Mesenchymal stem cell (in vitro differentiated cells and primary cell): ENCODE results near the gene ING3.

Experiments
- DNase-seq: peaks from one replicate; pipeline ENCODE4 v3.0.0-alpha.2; 2013
- H2AFZ ChIP-seq: one replicate; pipeline ENCODE4 v1.6.1; 2013; ENCODE audit warnings: low read depth, mild to moderate bottlenecking, control low read depth, inconsistent platforms, low read length, moderate library complexity
- H2AK5ac ChIP-seq: 2 replicates; pipeline ENCODE4 v1.6.1; 2013; ENCODE audit warnings: low read length, moderate library complexity, mild to moderate bottlenecking, inconsistent platforms; ENCODE audit not compliant: severe bottlenecking
- H2BK120ac ChIP-seq: one replicate; pipeline ENCODE4 v1.6.1; 2013; ENCODE audit warnings: low read depth, mild to moderate bottlenecking, inconsistent platforms, low read length, moderate library complexity
- H2BK12ac ChIP-seq, 2 experiments: one replicate each; pipeline ENCODE4 v1.6.1; 2013; ENCODE audit warnings: inconsistent platforms in 2 of 2, low read length in 2 of 2, mild to moderate bottlenecking in 2 of 2, moderate library complexity in 2 of 2, control low read depth in 1 of 2
- H2BK15ac ChIP-seq: one replicate; pipeline ENCODE4 v1.6.1; 2013; ENCODE audit warnings: mild to moderate bottlenecking, low read depth, inconsistent platforms; ENCODE audit not compliant: poor library complexity, severe bottlenecking
- H2BK5ac ChIP-seq: 2 replicates; pipeline ENCODE4 v1.6.1; 2013; ENCODE audit warnings: low read depth, mild to moderate bottlenecking, low read length, control low read depth, inconsistent platforms; ENCODE audit not compliant: poor library complexity, severe bottlenecking
- H3K14ac ChIP-seq, 2 experiments: one replicate each; pipeline ENCODE4 v1.6.1; 2013; ENCODE audit warnings: inconsistent platforms in 2 of 2, low read length in 2 of 2, control low read depth in 1 of 2, mild to moderate bottlenecking in 1 of 2, moderate library complexity in 1 of 2
- H3K18ac ChIP-seq, 2 experiments: one replicate each; pipeline ENCODE4 v1.6.1; 2013; ENCODE audit warnings: inconsistent platforms in 2 of 2, low read length in 2 of 2, control low read depth in 1 of 2, low read depth in 1 of 2, mild to moderate bottlenecking in 1 of 2
- H3K23ac ChIP-seq, 2 experiments: one replicate each; pipeline ENCODE4 v1.6.1; 2013; ENCODE audit warnings: inconsistent platforms in 2 of 2, low read length in 2 of 2, mild to moderate bottlenecking in 2 of 2, moderate library complexity in 2 of 2, control low read depth in 1 of 2
- H3K27ac ChIP-seq: 2 replicates; pipeline ENCODE4 v1.5.1; 2013; ENCODE audit warnings: mild to moderate bottlenecking, moderate library complexity, low read length, control low read depth, inconsistent platforms; ENCODE audit not compliant: poor library complexity, severe bottlenecking
- H3K27me3 ChIP-seq, 2 experiments: 2 replicates each; pipeline versions ENCODE4 v1.6.1 to v1.7.0; 2013; ENCODE audit warnings: low read length in 2 of 2, mild to moderate bottlenecking in 2 of 2, moderate library complexity in 2 of 2, control low read depth in 1 of 2, inconsistent platforms in 1 of 2; ENCODE audit not compliant: control insufficient read depth in 1 of 2, insufficient read depth in 1 of 2
- H3K36me3 ChIP-seq, 2 experiments: 2 replicates each; pipeline versions ENCODE4 v1.6.1 to v1.7.0; 2013; ENCODE audit warnings: low read length in 2 of 2, control low read depth in 1 of 2, inconsistent platforms in 1 of 2, low read depth in 1 of 2, mild to moderate bottlenecking in 1 of 2; ENCODE audit not compliant: insufficient read depth in 2 of 2, control insufficient read depth in 1 of 2
- H3K4ac ChIP-seq, 2 experiments: one replicate each; pipeline ENCODE4 v1.6.1; 2013; ENCODE audit warnings: inconsistent platforms in 2 of 2, low read length in 2 of 2, mild to moderate bottlenecking in 2 of 2, moderate library complexity in 2 of 2, control low read depth in 1 of 2, low read depth in 1 of 2
- H3K4me1 ChIP-seq: 2 replicates; pipeline ENCODE4 v1.6.1; 2013; ENCODE audit warnings: low read depth, low read length, control low read depth; ENCODE audit not compliant: control insufficient read depth, insufficient read depth
- H3K4me2 ChIP-seq: 2 replicates; pipeline ENCODE4 v1.6.1; 2013; ENCODE audit warnings: low read length, mild to moderate bottlenecking, inconsistent platforms; ENCODE audit not compliant: poor library complexity, severe bottlenecking
- H3K4me3 ChIP-seq, 2 experiments: 2 replicates each; pipeline versions ENCODE4 v1.5.1 to v1.7.0; 2013; ENCODE audit warnings: low read length in 2 of 2, mild to moderate bottlenecking in 2 of 2, control low read depth in 1 of 2, low read depth in 1 of 2; ENCODE audit not compliant: insufficient read depth in 1 of 2
- H3K79me1 ChIP-seq: replicated peaks from 2 replicates; pipeline ENCODE4 v1.6.1; 2013; ENCODE audit warnings: mild to moderate bottlenecking, control low read depth, low read length, inconsistent platforms; ENCODE audit not compliant: poor library complexity, severe bottlenecking
- H3K9ac ChIP-seq: 2 replicates; pipeline ENCODE4 v1.7.0; 2013; ENCODE audit warnings: mild to moderate bottlenecking, low read length, moderate library complexity
- H3K9me3 ChIP-seq: 2 replicates; pipeline ENCODE4 v1.7.0; 2013; ENCODE audit warnings: mild to moderate bottlenecking, low read length; ENCODE audit not compliant: control insufficient read depth
- H4K8ac ChIP-seq: one replicate; pipeline ENCODE4 v1.6.1; 2013; ENCODE audit warnings: inconsistent platforms, mild to moderate bottlenecking, low read length, moderate library complexity
- H4K91ac ChIP-seq: one replicate; pipeline ENCODE4 v1.6.1; 2013; ENCODE audit warnings: mild to moderate bottlenecking, low read length, inconsistent platforms
- WGBS: methylation state at CpG from one replicate; pipeline ENCODE4 v1.1.7; 2013; ENCODE audit warnings: mixed read lengths; 5-methylcytosine and 5-hydroxymethylcytosine counted together

ING3 gene

DNA sequence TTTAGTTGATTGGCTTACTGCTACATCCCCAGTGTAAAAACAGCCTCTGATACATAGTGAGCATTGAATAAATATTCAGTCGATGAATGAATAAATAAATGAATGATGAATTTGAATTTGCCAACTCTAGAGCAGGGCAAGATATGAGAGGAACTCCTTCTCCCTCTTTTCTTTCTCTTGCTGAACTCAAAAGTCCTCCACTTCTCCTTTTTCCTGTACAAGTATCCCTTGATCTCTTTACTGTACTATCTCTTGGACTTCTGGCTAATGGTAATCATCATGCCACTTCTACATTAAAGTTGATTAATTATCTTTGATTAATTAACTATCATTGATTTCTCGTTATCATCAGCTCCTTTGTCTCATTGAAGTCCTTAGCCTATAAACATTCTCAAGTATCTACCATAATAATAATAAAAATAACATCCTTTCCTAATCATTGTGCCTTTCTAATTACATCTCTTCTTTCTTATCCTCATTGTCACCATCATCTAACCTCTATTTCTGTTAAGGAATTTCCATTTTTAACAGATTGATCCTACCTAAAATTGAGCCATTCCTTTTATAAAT, 48.5 kb downstream of the ING3 start:
- Histone ChIP-seq H3K4me2 (no peak overlapping the region), H2AK5ac (no peak overlapping the region), H3K18ac (no peak overlapping the region), H3K36me3 (no peaks in the 10 kb centered on the region), H3K4me1 (peaks cover 2% of the 10 kb centered on the region), H3K27ac (no peak overlapping the region), H3K23ac (no peak overlapping the region), H3K4me3 (peak overlapping the region in 1 of 2 experiments; percentile 67), H3K14ac (no peak overlapping the region), H2BK5ac (no peak overlapping the region), H3K9me3 (no peaks in the 10 kb centered on the region), H2BK12ac (no peak overlapping the region), H3K4ac (no peak overlapping the region), H4K8ac (no peak overlapping the region), H2BK15ac (no peak overlapping the region), H3K9ac (peak overlapping the region; percentile 91), H3K27me3 (no peaks in the 10 kb centered on the region), H2AFZ (no peak overlapping the region), H3K79me1 (peaks cover 1% of the 10 kb centered on the region), H4K91ac (no peak overlapping the region), H2BK120ac (no peak overlapping the region)
- 96% methylated on average over 2 of the region's 2 CpGs for WGBS
- DNase-seq = no peak

DNA sequence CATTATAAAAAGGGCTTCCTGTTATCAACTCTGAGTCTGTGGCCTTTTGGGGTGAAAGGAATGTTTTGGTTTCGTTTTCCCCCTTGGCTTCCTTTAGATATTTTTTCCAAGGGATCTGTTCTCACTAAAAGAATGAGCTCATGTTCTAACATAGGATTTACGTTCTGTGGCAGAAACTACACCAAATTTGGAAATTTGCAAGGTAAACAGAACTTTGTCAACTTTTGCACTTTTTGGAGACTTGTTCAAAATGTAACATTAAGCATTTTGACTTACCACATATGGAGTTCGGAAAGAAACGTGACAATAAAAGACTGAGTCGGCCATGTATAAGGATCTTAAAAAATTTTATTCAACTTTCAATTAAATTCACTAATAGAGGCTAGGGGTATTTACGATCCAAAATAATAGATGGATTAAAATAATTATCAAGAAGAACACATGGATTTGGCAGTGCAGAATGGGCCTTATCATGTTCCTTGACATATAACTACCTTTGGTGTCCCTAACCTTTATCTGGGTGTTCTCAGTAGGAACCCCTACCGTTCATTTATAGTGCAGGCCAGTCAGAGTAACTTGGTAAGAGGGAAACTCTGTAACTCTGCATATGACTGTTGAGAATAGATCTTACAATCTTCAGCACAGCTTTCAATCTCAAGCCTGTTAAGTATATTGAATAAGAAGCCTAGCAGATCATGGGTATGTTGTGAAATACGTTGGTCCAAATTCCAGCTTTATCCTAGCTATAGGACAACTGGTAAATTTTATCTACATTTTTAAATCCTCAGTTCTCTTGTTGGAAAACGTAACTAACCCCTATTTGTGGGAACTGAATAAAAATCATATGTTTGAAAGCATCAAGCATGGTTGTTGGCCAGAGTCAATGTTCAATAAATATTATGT, 49.8 kb downstream of the ING3 start:
- no peaks in the 10 kb centered on the region for H3K9me3 ChIP-seq
- peak overlapping the region in 1 of 2 experiments; percentile 67 for H3K4me3 ChIP-seq
- H3K4me1 ChIP-seq = peaks cover 2% of the 10 kb centered on the region
- DNase-seq = peak; percentile 78
- H2BK15ac ChIP-seq = no peak overlapping the region
- no peak overlapping the region for H3K14ac ChIP-seq
- no peak overlapping the region for H4K8ac ChIP-seq
- H3K4ac ChIP-seq = no peak overlapping the region
- H3K23ac ChIP-seq = no peak overlapping the region
- H4K91ac ChIP-seq = no peak overlapping the region
- no peak overlapping the region for H2BK5ac ChIP-seq
- no peaks in the 10 kb centered on the region for H3K27me3 ChIP-seq
- no peak overlapping the region for H2AFZ ChIP-seq
- H3K18ac ChIP-seq = no peak overlapping the region
- H2BK120ac ChIP-seq = no peak overlapping the region
- peak overlapping the region; percentile 67 for H2AK5ac ChIP-seq
- H3K79me1 ChIP-seq = peaks cover 5% of the 10 kb centered on the region
- H3K9ac ChIP-seq = peak overlapping the region; percentile 91
- H2BK12ac ChIP-seq = no peak overlapping the region
- H3K36me3 ChIP-seq = no peaks in the 10 kb centered on the region
- 67% methylated on average over 1 of the region's 9 CpGs for WGBS
- H3K27ac ChIP-seq = no peak overlapping the region
- no peak overlapping the region for H3K4me2 ChIP-seq

DNA sequence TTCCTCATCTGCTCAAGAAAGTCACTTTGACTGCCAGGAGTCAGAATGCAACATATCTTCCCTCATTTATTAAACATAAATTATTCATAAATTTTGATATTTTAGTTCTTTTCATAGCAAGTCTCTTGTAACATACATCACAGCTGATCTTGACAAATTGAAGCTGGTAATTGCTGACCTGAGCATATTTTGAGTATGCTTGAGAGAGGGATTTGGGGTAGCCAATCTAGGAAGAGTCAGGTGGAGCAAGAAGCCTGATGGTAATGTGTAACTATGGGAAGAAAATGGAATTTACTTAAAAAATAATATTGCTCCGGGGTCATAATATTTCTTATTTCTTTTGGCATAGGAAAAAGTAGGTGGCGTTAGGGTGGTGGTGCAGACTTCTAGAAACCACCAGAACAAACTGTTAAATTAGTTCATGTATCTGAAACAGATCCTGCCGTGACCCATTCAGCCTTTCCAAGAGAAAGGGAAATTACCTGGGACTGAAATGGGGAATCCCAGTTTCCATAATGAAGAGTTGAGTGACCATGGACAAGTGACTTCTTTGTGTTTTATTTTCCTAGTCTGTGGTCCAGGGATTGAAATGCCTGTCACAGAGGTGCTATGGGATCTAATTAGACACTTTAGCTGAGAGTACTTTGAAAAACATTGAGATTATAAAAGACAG, 50.8 kb downstream of the ING3 start:
- Histone ChIP-seq H3K14ac (no peak overlapping the region), H2BK12ac (no peak overlapping the region), H2AK5ac (no peak overlapping the region), H2BK15ac (no peak overlapping the region), H3K9ac (no peak overlapping the region), H3K4me2 (no peak overlapping the region), H2BK120ac (no peak overlapping the region), H3K27me3 (no peaks in the 10 kb centered on the region), H3K36me3 (no peaks in the 10 kb centered on the region), H2AFZ (no peak overlapping the region), H3K23ac (no peak overlapping the region), H3K4me3 (no peak overlapping the region), H3K9me3 (no peaks in the 10 kb centered on the region), H4K8ac (no peak overlapping the region), H3K4me1 (no peaks in the 10 kb centered on the region), H3K18ac (no peak overlapping the region), H3K27ac (peak overlapping the region; percentile 9), H3K4ac (no peak overlapping the region), H2BK5ac (no peak overlapping the region), H3K79me1 (peaks cover 3% of the 10 kb centered on the region), H4K91ac (no peak overlapping the region)
- DNase-seq = no peak
- whole genome bisulfite sequencing = 81% methylated on average over 2 of the region's 3 CpGs
